Keratinocyte (primary cell): ENCODE data around the gene LRP1B. TPM values are rescaled to one million over a fixed set of nuclear protein-coding genes. Genes with fewer than 3 reads are reported as not detected.

Experiments
- DNase-seq: peaks from one replicate; pipeline ENCODE4 v3.0.0-alpha.2; 2011; ENCODE audit warnings: low read depth, missing footprints, low spot score
- FAIRE-seq: peaks from 2 replicates; lab custom pipeline; 2011; peaks lifted over from hg19 to GRCh38; lab: Jason Lieb, UNC
- H2AFZ ChIP-seq: 2 replicates; pipeline ENCODE4 v1.6.0; 2012; ENCODE audit warnings: low read length, control low read depth, inconsistent platforms; ENCODE audit not compliant: control insufficient read depth
- H3K27ac ChIP-seq: 2 replicates; pipeline ENCODE4 v1.5.1; 2011; ENCODE audit warnings: low read length; ENCODE audit not compliant: control insufficient read depth, insufficient read depth
- H3K27me3 ChIP-seq: 3 replicates; pipeline ENCODE4 v1.6.0; 2011; ENCODE audit warnings: low read length; ENCODE audit not compliant: control insufficient read depth, insufficient read depth; ENCODE audit errors: extremely low read depth
- H3K36me3 ChIP-seq, 2 experiments: 2 replicates in 1 of 2; 3 replicates in 1 of 2; pipeline ENCODE4 v1.5.1; 2011; ENCODE audit warnings: low read length in 2 of 2, mild to moderate bottlenecking in 1 of 2; ENCODE audit not compliant: control insufficient read depth in 2 of 2, insufficient read depth in 2 of 2; ENCODE audit errors: extremely low read depth in 1 of 2
- H3K4me1 ChIP-seq: 3 replicates; pipeline ENCODE4 v1.5.1; 2011; ENCODE audit warnings: low read length; ENCODE audit not compliant: control insufficient read depth, insufficient read depth; ENCODE audit errors: extremely low read depth
- H3K4me2 ChIP-seq: 3 replicates; pipeline ENCODE4 v1.6.0; 2011; ENCODE audit warnings: low read depth, low read length; ENCODE audit not compliant: control insufficient read depth, insufficient read depth; ENCODE audit errors: extremely low read depth
- H3K4me3 ChIP-seq, 3 experiments: fragments of 200-600 bp in 1 of 3; sonication (generic) in 1 of 3; 2 replicates in 2 of 3; 3 replicates in 1 of 3; pipeline ENCODE4 v1.5.1; 2011 to 2016; ENCODE audit warnings: low read length in 3 of 3, mild to moderate bottlenecking in 3 of 3, control low read depth in 2 of 3, inconsistent platforms in 1 of 3, low read depth in 1 of 3, mixed read lengths in 1 of 3, mixed run types in 1 of 3, moderate library complexity in 1 of 3; ENCODE audit not compliant: control insufficient read depth in 2 of 3, insufficient read depth in 2 of 3; ENCODE audit errors: extremely low read depth in 1 of 3
- H3K79me2 ChIP-seq: 2 replicates; pipeline ENCODE4 v1.6.0; 2012; ENCODE audit warnings: low read length; ENCODE audit not compliant: control insufficient read depth, insufficient read depth
- H3K9ac ChIP-seq: 3 replicates; pipeline ENCODE4 v1.6.0; 2011; ENCODE audit warnings: low read length; ENCODE audit not compliant: control insufficient read depth, insufficient read depth; ENCODE audit errors: extremely low read depth
- H3K9me1 ChIP-seq: 3 replicates; pipeline ENCODE4 v1.6.0; 2011; ENCODE audit warnings: low read length; ENCODE audit not compliant: control insufficient read depth, insufficient read depth; ENCODE audit errors: extremely low read depth
- H3K9me3 ChIP-seq: 2 replicates; pipeline ENCODE4 v1.5.1; 2012; ENCODE audit warnings: low read depth, low read length; ENCODE audit not compliant: control insufficient read depth
- H4K20me1 ChIP-seq: 3 replicates; pipeline ENCODE4 v1.6.0; 2011; ENCODE audit warnings: low read length; ENCODE audit not compliant: control insufficient read depth, insufficient read depth; ENCODE audit errors: extremely low read depth
- CTCF ChIP-seq, 3 experiments: IDR thresholded peaks in 1 of 3; conservative IDR thresholded peaks in 1 of 3; optimal IDR thresholded peaks in 1 of 3; 2 replicates in 2 of 3; 3 replicates in 1 of 3; pipeline versions ENCODE3 to v1.5.1; 2011; ENCODE audit warnings: low read length in 3 of 3, mild to moderate bottlenecking in 3 of 3, moderate library complexity in 2 of 3, control low read depth in 1 of 3, inconsistent platforms in 1 of 3; ENCODE audit not compliant: insufficient read depth in 2 of 3; ENCODE audit errors: extremely low read depth in 1 of 3
- EZH2 ChIP-seq: IDR thresholded peaks from one replicate; pipeline ENCODE4 v1.6.1; 2012; ENCODE audit warnings: inconsistent platforms, mild to moderate bottlenecking, low read length, moderate library complexity
- dilution Hi-C: fragments of 300-500 bp; cut with MboI; formaldehyde crosslinking; loops from one replicate; pipeline ENCODE4 v1.7.0; 2020; ENCODE audit warnings: low sequenced_read_pairs; ENCODE audit not compliant: extremely low pct_ligation_motif_present
- polyA plus RNA-seq, 5 experiments: library from polyadenylated mRNA; depleted of rRNA in 3 of 5; stranded (reverse) in 3 of 5; stranded (forward) in 1 of 5; unstranded in 1 of 5; fragments of >200 nt; gene quantifications; 1 replicate in 1 of 5; 2 replicates in 3 of 5; 3 replicates in 1 of 5; pipeline versions ENCODE4 v1.2.1 to v1.2.3, GENCODE V29; 2011 to 2012; ENCODE audit warnings: missing spikeins in 2 of 5, low read depth in 1 of 5, low replicate concordance in 1 of 5

LRP1B gene
- polyA plus RNA-seq, 1 donor (not counting 4 experiments of a cell fraction or from before 2014, with no cell fraction given) = not detected

- dilution Hi-C loops = no loop called here
- DNase-seq (no peak), FAIRE-seq (no peak)
- Histone ChIP-seq H3K9ac (no peak overlapping the region), H4K20me1 (no peaks in the 10 kb centered on the region), H3K27me3 (no peaks in the 10 kb centered on the region), H3K27ac (no peak overlapping the region), H3K36me3 (no peaks in the 10 kb centered on the region), H3K9me3 (no peaks in the 10 kb centered on the region), H3K9me1 (no peaks in the 10 kb centered on the region), H3K79me2 (no peaks in the 10 kb centered on the region), H3K4me3 (no peak overlapping the region), H3K4me1 (no peaks in the 10 kb centered on the region), H2AFZ (no peak overlapping the region), H3K4me2 (no peak overlapping the region)
- TF ChIP-seq EZH2 = no peak
- TF ChIP-seq CTCF (optimal IDR thresholded peaks at IDR 0.05 in 1 of 3, IDR thresholded peaks at IDR 0.05 in 1 of 3, conservative IDR thresholded peaks at IDR 0.05 in 1 of 3; ENCODE audit: extremely low read depth in 1 of 3, insufficient read depth in 2 of 3, low read length in 3 of 3) = no peak
Observed at GRCh38 chr2:141458351-141458750, 672.5 kb downstream of the LRP1B start.

GRCh38 chr2:141455877-141456276 is 674.9 kb downstream of the LRP1B start:
- FAIRE-seq (no peak), DNase-seq (no peak)
- Histone ChIP-seq H3K9ac (no peak overlapping the region), H3K36me3 (no peaks in the 10 kb centered on the region), H3K9me3 (no peaks in the 10 kb centered on the region), H3K79me2 (no peaks in the 10 kb centered on the region), H2AFZ (no peak overlapping the region), H3K4me2 (no peak overlapping the region), H3K27ac (no peak overlapping the region), H3K4me3 (no peak overlapping the region), H4K20me1 (no peaks in the 10 kb centered on the region), H3K4me1 (no peaks in the 10 kb centered on the region), H3K27me3 (no peaks in the 10 kb centered on the region), H3K9me1 (no peaks in the 10 kb centered on the region)
- no peak for TF ChIP-seq EZH2
- dilution Hi-C loops = no loop called here

GRCh38 chr2:141455211-141455826 is 675.5 kb downstream of the LRP1B start:
- FAIRE-seq (no peak), DNase-seq (no peak)
- H2AFZ ChIP-seq = no peak overlapping the region
- no peaks in the 10 kb centered on the region for H3K79me2 ChIP-seq
- TF ChIP-seq EZH2 = no peak
- no peak for TF ChIP-seq CTCF (optimal IDR thresholded peaks at IDR 0.05 in 1 of 3, IDR thresholded peaks at IDR 0.05 in 1 of 3, conservative IDR thresholded peaks at IDR 0.05 in 1 of 3; ENCODE audit: extremely low read depth in 1 of 3, insufficient read depth in 2 of 3, low read length in 3 of 3)
- H3K9me3 ChIP-seq = no peaks in the 10 kb centered on the region
- dilution Hi-C loops = no loop called here
- H3K9ac ChIP-seq = no peak overlapping the region
- H3K36me3 ChIP-seq = no peaks in the 10 kb centered on the region
- no peaks in the 10 kb centered on the region for H3K27me3 ChIP-seq
- no peaks in the 10 kb centered on the region for H3K4me1 ChIP-seq
- H3K27ac ChIP-seq = no peak overlapping the region
- H3K4me3 ChIP-seq = no peak overlapping the region
- no peaks in the 10 kb centered on the region for H4K20me1 ChIP-seq
- H3K9me1 ChIP-seq = no peaks in the 10 kb centered on the region
- H3K4me2 ChIP-seq = no peak overlapping the region
